ENCODE measurements around the gene SLC25A21.
"Not testable (repeated sequence)": the region's sequence is repeated elsewhere in the genome, so short reads cannot be mapped to it uniquely, and the experiment has no call there.

The SLC25A21 gene

DNA sequence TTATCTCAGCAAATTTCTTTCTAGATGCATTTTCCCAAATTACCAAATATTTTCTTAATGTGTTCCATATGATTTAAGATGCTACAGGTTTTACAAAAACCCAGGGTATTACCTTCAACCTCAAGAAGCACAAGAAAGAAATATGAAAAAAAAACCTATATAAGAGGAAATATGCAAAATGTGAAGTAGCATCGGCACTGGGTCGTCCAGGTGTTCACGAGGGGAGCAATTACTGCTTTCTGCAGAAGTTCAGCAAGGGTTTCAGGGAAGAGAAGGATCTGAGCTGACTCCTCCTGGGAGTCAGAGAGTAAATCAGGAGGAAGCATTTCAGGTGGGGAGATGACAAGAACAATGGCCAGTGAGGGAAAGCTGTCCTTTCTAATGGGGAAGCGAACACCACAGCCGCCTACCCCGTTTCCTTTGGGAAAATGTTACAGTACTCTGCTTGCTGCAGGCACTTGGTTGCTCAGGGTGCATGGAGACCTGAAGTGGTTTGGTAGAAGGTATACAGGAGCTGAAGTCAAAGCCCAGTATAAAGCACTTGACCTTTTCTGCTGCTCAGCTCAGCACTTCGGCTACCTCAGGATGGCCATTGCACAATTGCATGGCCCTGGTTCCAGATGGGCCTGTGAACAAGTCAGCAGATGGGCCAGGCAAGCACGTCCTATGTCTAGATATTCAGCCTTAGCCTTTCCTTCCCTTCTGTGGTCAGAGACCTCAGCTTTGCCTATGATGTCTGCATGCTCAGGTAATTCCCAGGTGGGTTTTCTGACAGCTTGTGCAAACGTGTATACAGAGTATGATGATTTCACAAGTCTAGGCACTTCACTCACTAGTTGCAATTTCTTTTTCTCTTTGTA lies 355.1 kb downstream of the SLC25A21 start:
- DNase-seq: no peak

DNA sequence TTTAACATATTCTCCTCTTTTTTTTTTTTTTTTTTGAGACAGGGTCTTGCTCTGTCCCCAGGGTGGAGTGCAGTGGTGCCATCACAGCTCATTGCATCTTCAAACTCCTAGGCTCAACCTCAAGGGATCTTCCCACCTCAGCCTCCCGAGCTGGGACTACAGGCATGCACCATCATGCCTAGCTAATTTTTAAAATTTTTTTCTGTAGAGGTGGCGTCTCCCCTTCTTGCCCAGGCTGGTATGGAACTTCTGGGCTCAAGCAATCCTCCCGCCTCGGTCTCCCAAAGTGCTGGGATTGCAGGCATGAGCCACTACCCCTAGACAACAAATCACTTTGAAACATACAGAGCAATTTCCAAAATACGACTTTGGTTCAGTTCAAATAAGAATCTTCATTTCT lies 355.9 kb downstream of the SLC25A21 start:
- no peak for DNase-seq

- DNase-seq: not testable (repeated sequence)
These were observed 357.6 kb downstream of the SLC25A21 start for GRCh38 chr14:36814783-36815182.

DNA sequence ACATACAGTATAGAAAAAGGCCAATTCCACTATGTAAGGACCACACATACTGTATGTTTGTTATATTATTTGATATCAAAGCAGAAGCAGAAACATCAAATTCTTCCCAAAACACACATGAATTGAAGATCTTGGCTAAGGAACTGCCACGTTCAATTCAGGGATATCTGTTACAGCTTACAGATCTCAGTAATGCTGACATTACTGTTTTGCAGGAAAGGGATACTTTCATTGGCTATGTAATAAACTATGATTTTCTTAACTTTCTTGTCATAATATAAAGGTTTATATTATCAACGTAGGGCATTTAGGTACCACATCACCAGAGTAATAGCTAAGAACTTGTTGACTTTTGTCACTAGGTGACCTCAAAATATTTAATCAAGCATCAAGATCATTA lies 362.2 kb downstream of the SLC25A21 start:
- DNase-seq: no peak

- no peak for DNase-seq
These were observed 364.7 kb downstream of the SLC25A21 start for GRCh38 chr14:36807727-36808126.

DNA sequence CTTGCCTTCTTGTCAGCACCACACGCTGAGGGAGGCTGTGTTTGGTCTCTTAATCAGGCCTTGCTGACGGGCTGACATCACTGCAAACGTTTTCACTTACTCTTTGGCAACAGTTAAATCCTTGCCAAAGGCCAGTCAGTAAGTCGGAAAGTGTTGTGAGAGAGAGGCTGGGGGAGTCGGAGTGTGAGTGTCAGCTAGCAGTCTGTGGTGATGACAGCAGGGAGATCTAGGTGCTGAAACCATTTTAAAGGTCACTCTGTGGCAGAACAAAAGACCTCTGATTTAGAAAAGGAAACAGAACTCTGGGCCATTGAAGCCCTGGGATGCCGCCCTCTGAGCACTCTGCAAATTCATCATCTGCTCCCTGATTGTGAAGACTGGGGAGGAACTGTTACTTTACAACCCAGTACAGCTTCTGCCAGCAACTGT lies 367.3 kb downstream of the SLC25A21 start:
- no peak for DNase-seq

DNA sequence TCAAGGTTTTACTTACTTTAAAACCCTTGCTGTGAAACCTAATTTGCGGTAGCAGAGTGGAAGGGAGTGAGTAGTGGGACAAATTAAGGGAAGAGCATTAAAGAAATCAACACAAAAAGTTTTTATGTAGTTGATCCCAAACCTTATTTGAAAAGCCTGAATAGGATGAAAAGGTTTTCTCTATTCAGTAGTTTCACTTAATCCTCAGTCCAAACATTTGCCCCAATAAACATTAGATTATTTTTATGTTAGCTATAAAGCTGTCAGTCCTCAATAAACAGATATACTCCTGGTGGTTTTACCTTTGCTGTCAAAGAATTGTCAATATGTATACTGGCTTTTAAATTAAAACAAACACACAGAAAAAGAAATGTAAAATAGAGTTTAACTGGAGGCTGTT lies 374.8 kb downstream of the SLC25A21 start:
- no peak for DNase-seq

- no peak for DNase-seq
These were observed 381.0 kb downstream of the SLC25A21 start for GRCh38 chr14:36791402-36791801.

GRCh38 chr14:36785511-36785910 lies 386.9 kb downstream of the SLC25A21 start:
- no peak for DNase-seq

DNA sequence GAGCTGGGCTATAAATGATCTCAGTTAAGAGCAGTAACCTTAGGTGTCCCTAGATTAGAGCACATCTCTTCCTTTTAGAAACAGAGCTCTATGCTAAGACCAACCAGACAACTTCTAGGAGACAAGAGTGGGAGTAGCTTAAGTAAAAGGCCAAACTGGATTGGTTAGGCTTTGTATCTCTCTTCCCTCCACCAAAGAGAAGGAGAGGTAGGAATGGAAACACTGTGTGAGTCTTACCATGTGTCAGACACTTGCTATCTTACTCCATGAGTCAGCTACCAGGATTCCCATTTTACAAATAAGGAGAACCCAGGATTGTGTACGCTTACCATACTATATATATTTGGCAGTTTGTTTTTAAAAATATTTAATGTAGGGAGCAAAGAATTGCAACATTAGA lies 387.9 kb downstream of the SLC25A21 start:
- DNase-seq: no peak

GRCh38 chr14:36781897-36782296 lies 390.5 kb downstream of the SLC25A21 start:
- DNase-seq: no peak

GRCh38 chr14:36773558-36773957 lies 398.8 kb downstream of the SLC25A21 start:
- DNase-seq: no peak

DNA sequence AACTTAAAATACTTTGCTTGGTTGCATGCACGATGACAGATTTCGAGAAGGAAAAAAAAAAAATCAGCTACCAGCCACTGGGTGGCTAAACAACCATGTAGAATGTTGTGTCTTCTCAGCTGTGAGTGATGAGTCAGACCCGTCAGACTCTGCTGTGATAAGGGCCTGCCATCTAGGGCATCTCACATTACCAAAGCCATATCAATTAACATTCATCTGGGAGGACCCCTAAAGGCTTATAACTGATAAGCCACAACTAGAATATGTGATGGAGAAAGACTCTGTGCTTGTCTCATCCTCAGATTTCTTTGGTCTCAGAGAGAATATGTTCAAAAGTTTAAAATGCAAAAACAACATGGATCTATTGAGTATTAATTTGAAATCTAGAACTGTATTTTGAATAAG lies 399.3 kb downstream of the SLC25A21 start:
- no peak for DNase-seq

GRCh38 chr14:36771028-36771640 lies 401.3 kb downstream of the SLC25A21 start:
- no peak for DNase-seq

DNA sequence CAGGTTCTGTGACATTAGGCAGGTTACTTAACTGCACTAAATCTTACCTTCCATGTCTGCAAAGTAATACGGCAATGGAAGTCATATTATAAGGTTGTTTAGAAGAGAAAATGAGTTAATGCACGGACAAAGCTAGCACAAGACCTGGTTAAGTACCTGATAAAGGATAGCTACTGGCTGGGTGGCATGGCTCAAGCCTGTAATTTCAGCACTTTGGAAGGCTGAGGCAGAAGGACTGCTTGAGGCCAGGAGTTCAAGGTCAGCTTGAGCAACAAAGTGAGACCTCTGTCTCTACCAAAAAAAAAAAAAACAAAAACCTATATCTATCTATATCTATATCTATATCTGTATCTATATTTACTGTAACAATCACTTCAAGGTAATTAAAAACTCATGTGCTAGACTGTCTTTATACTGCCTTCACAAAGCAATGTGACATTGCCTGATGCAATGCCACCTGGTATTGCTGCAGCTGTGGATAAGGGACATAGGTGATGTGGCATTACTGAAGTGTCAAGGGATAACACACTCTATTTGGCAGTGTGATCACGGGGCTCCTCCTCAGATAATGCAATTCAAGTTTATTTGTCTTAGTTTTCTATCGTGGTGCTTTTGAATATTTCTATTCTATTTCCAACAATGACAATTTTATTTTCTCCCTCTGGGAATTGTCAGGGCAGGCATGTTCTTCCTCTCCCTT lies 403.6 kb downstream of the SLC25A21 start:
- DNase-seq: no peak

GRCh38 chr14:36767603-36768281 lies 404.7 kb downstream of the SLC25A21 start:
- no peak for DNase-seq

DNA sequence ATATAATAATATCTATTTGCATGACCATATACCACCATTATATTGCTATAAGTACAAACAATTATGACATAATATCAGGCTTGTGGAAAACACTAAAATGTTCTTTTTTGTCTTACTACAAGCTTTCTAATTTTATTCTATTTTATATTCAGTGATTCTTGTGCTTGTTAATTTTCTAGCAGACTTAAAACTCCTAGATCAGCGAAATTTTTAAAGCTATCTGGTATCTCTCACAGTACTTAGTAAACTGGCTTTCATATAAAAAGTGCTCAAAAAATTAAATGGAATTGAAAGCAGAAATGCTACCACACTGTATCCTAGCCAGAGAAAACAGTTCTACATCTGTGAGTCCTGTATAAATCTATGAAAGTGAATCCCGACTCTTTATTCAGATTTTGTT lies 405.4 kb downstream of the SLC25A21 start:
- DNase-seq: no peak

- no peak for DNase-seq
These were observed 414.4 kb downstream of the SLC25A21 start for GRCh38 chr14:36757734-36758601.

DNA sequence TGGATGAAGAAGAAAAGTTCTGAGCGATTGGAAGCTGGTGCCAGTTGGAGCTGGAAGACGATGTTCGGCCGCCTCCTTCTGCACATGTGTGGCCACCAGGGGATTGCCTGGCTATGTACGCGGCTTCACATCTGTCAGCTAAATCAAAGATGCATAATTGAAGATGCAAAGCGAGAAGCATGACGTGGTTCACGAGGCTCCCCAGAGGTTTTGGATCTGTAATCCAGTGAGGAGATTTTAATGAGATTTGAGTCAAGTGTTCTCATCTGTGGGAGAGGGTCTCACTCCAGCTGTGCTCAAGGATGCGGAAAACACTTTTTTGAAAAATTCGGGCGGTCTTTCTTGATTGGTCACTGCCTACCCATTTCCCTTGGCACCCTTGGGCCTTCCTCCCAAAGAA lies 416.2 kb downstream of the SLC25A21 start:
- DNase-seq: no peak

DNA sequence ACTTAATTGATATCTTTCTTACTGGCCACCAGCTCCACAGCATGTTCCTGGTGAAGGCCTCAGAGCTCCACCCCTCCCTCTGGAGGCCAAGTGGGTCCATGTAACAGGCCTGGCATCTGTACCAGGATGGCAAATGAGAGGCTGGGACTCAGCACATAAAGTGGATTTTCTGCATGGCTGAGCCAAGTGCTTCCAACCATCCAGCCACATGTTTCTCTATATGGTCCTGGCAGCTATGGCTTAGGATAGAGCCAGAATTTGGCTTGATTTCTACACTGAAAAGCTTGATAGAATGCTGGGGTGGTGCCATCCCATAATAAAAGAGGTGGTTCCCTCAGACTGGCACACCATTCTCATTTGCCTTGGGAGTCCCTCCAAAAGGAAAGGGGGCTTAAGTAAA lies 416.6 kb downstream of the SLC25A21 start:
- no peak for DNase-seq

- no peak for DNase-seq
These were observed 420.5 kb downstream of the SLC25A21 start for GRCh38 chr14:36751920-36752319.

DNA sequence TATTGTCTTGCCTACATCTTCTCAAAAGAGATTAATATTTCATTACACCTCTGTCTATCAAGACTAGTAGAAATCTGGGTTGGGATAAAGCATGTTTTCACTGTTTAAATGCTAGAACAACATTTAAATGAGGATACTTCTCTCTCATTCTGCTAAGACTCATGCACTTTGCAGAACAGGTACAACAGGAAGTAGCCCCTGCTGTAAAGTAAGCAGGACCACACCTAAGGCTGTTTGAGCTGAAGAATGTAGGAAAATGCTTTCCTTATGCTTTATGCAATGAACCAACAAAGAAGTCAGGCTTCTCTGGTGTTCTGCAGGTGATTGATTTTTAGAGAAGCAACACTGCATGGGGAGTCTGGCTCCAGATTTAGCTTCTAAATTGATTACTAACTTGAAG lies 421.3 kb downstream of the SLC25A21 start:
- DNase-seq: no peak

All from CD4-positive, alpha-beta T cell treated with Interleukin-4 for 1 hour (primary cell).